Duodenal mucosa (tissue), 2 donors: Measurements from ENCODE around the gene OXTR.
A peak's percentile ranks its signal among the peaks of the same experiment; 100 is the strongest.

ENCODE experiments used
- H3K27ac ChIP-seq: one replicate; pipeline ENCODE4 v1.7.0; 2013; ENCODE audit warnings: low read depth, low read length
- H3K27me3 ChIP-seq, 2 donors: one replicate each; pipeline ENCODE4 v1.7.0; 2013; ENCODE audit warnings: low read length in 2 of 2, control low read depth in 1 of 2; ENCODE audit not compliant: insufficient read depth in 2 of 2, control insufficient read depth in 1 of 2
- H3K36me3 ChIP-seq, 2 donors: one replicate each; pipeline ENCODE4 v1.7.0; 2013; ENCODE audit warnings: low read length in 2 of 2, control low read depth in 1 of 2; ENCODE audit not compliant: insufficient read depth in 2 of 2, control insufficient read depth in 1 of 2
- H3K4me1 ChIP-seq, 2 donors: one replicate each; pipeline ENCODE4 v1.7.0; 2013; ENCODE audit warnings: low read length in 2 of 2, control low read depth in 1 of 2; ENCODE audit not compliant: insufficient read depth in 2 of 2, control insufficient read depth in 1 of 2
- H3K4me3 ChIP-seq, 2 donors: one replicate each; pipeline ENCODE4 v1.7.0; 2013; ENCODE audit warnings: low read length in 2 of 2, low read depth in 1 of 2
- H3K9ac ChIP-seq, 2 donors: one replicate each; pipeline ENCODE4 v1.7.0; 2013; ENCODE audit warnings: low read length in 2 of 2, low read depth in 1 of 2
- H3K9me3 ChIP-seq, 2 donors: one replicate each; pipeline ENCODE4 v1.7.0; 2013; ENCODE audit warnings: low read length in 2 of 2, control low read depth in 1 of 2; ENCODE audit not compliant: control insufficient read depth in 1 of 2

OXTR gene

DNA sequence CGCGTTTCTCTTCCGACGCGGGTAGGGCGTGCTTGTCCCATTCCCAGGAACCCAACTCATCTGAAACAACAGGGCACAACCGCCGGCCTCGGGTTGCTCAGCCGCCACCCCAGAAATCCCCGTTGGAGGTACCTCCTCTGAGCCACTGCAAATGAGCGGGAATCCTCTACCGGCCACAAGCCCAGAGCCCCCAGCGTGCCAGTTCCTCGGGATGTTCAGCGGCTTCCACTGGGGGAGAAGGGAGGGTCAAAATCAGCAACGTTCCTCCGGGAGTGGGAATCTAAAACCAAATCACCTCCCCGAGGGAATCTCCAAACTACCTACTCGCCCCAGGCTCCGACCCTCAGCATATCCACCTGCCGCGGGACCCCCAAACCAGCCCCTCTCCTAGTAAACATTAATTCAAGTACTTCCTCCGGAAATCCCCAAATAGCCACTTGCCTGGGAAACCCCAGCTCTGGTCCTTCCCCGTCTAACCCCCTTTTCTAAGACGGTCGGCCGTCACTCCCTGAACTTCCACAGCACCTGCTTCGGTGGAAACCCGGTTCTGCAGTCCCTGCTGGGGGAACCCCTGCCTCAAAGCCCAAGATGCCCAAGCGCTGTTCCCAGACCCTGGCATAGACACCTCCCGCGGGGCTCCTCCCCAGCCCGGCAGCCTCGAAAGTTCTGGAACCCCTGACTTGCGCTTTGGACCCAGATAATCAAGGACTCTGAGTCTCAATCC, 887 bp downstream of the OXTR start:
- peak overlapping the region; percentile 56 to 61 for H3K4me3 ChIP-seq
- H3K36me3 ChIP-seq: no peaks in the 10 kb centered on the region
- no peaks in the 10 kb centered on the region for H3K9me3 ChIP-seq
- peaks cover 31 to 42% of the 10 kb centered on the region in 2 donors for H3K27me3 ChIP-seq
- H3K9ac ChIP-seq: no peak overlapping the region
- peaks cover 7 to 21% of the 10 kb centered on the region in 2 donors for H3K4me1 ChIP-seq
- no peak overlapping the region for H3K27ac ChIP-seq

GRCh38 chr3:8767667-8768363, 1.6 kb downstream of the OXTR start:
- H3K9me3 ChIP-seq: no peaks in the 10 kb centered on the region
- peak overlapping the region; percentile 42 to 54 for H3K4me3 ChIP-seq
- H3K27me3 ChIP-seq: peaks cover 31 to 42% of the 10 kb centered on the region in 2 donors
- H3K36me3 ChIP-seq: no peaks in the 10 kb centered on the region
- peaks cover 7 to 21% of the 10 kb centered on the region in 2 donors for H3K4me1 ChIP-seq
- no peak overlapping the region for H3K9ac ChIP-seq
- no peak overlapping the region for H3K27ac ChIP-seq

- H3K4me3 ChIP-seq: peak overlapping the region; percentile 42 to 54
- no peak overlapping the region for H3K9ac ChIP-seq
- no peak overlapping the region for H3K27ac ChIP-seq
Observed at GRCh38 chr3:8767256-8767666, 2.2 kb downstream of the OXTR start.

GRCh38 chr3:8766148-8766547, 3.3 kb downstream of the OXTR start:
- Histone ChIP-seq H3K9me3 (no peaks in the 10 kb centered on the region), H3K27me3 (peaks cover 31 to 37% of the 10 kb centered on the region in 2 donors), H3K9ac (no peak overlapping the region), H3K36me3 (no peaks in the 10 kb centered on the region), H3K4me1 (peaks cover 7 to 21% of the 10 kb centered on the region in 2 donors), H3K4me3 (no peak overlapping the region), H3K27ac (no peak overlapping the region)

More at GRCh38 chr3:8767256-8767666, 2.2 kb downstream of the OXTR start:
- no peaks in the 10 kb centered on the region for H3K36me3 ChIP-seq
- H3K4me1 ChIP-seq: peaks cover 7 to 21% of the 10 kb centered on the region in 2 donors
- no peaks in the 10 kb centered on the region for H3K9me3 ChIP-seq
- peaks cover 31 to 42% of the 10 kb centered on the region in 2 donors for H3K27me3 ChIP-seq

GRCh38 chr3:8765528-8765927, 3.9 kb downstream of the OXTR start:
- Histone ChIP-seq H3K36me3 (no peaks in the 10 kb centered on the region), H3K4me3 (no peak overlapping the region), H3K4me1 (peaks cover 7 to 21% of the 10 kb centered on the region in 2 donors), H3K9ac (no peak overlapping the region), H3K9me3 (no peaks in the 10 kb centered on the region), H3K27me3 (peaks cover 29 to 35% of the 10 kb centered on the region in 2 donors), H3K27ac (no peak overlapping the region)

DNA sequence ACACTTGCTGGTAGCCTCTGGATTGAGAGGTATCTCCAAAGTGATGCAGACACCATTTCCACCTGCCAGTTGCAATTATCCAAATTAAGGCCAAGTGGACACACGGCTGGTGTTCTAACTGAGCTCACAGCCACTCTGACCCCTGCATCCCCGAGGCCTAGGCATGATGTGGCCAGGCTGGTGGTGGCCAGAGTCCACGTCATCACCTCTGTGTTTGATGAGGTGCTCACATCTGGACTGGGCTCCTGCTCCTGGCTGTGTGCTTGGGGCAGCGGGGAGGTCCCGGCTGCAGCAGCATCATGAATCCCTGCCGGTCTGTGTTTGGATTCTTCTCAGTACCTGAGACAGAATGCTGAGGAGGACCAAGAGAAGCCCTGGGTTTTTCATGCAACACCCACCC, 4.9 kb downstream of the OXTR start:
- Histone ChIP-seq H3K4me1 (peaks cover 7 to 19% of the 10 kb centered on the region in 2 donors), H3K9ac (no peak overlapping the region), H3K4me3 (no peak overlapping the region), H3K9me3 (no peaks in the 10 kb centered on the region), H3K27ac (no peak overlapping the region), H3K27me3 (peaks cover 24 to 26% of the 10 kb centered on the region in 2 donors), H3K36me3 (no peaks in the 10 kb centered on the region)

GRCh38 chr3:8762607-8763377, 6.6 kb downstream of the OXTR start:
- H3K27me3 ChIP-seq: peaks cover 11% of the 10 kb centered on the region in 2 donors
- H3K9ac ChIP-seq: no peak overlapping the region
- H3K27ac ChIP-seq: no peak overlapping the region
- no peak overlapping the region for H3K4me3 ChIP-seq
- H3K9me3 ChIP-seq: no peaks in the 10 kb centered on the region
- H3K36me3 ChIP-seq: no peaks in the 10 kb centered on the region
- peaks cover 0 to 5% of the 10 kb centered on the region in 2 donors for H3K4me1 ChIP-seq

- no peak overlapping the region for H3K9ac ChIP-seq
- H3K4me1 ChIP-seq: no peaks in the 10 kb centered on the region
- no peaks in the 10 kb centered on the region for H3K36me3 ChIP-seq
- no peak overlapping the region for H3K27ac ChIP-seq
- H3K4me3 ChIP-seq: no peak overlapping the region
- peaks cover 2% of the 10 kb centered on the region in 2 donors for H3K27me3 ChIP-seq
- H3K9me3 ChIP-seq: no peaks in the 10 kb centered on the region
Observed at GRCh38 chr3:8761866-8762265, 7.5 kb downstream of the OXTR start.

DNA sequence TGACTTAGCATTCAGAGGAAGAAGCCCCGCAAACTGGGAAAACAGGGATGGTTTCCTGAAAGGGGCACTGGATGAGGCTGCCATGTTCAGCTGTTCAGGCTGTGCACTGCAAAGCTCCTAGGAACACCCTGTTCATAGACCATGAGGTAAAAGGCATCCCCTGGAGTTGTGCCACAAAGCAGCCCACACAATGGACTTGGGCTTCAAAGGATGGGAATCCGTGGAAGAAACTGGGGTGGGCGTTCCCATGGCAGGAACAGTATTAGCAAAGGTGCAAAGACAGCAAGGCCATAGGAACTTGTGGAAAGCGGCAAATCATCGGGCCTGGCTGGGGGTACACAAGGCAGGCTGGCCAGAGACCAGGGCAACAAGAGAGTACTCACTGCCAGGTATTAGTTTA, 8.9 kb downstream of the OXTR start:
- H3K4me3 ChIP-seq: no peak overlapping the region
- no peaks in the 10 kb centered on the region for H3K36me3 ChIP-seq
- no peaks in the 10 kb centered on the region for H3K9me3 ChIP-seq
- no peak overlapping the region for H3K27ac ChIP-seq
- no peak overlapping the region for H3K9ac ChIP-seq
- no peaks in the 10 kb centered on the region for H3K27me3 ChIP-seq
- no peaks in the 10 kb centered on the region for H3K4me1 ChIP-seq

DNA sequence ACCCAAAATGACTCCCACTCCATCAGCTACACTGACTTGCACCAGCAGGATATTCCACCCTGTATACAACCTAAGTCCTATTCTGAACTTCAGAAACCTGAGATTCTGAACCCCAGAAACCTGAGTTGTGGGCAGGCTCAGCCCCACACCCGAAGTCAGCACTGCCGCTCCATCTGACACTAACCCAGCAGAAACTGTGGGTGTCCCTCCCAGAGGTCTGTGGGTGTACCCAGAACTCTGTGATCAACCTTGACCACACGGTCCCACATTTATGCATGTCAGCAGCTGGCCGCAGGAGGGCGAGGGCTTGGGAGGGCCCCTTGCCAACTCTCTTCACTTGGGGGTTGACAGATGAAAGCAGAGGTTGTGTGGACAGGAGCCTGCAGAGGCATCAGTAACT, 9.3 kb downstream of the OXTR start:
- no peak overlapping the region for H3K9ac ChIP-seq
- H3K4me1 ChIP-seq: no peaks in the 10 kb centered on the region
- H3K36me3 ChIP-seq: no peaks in the 10 kb centered on the region
- H3K4me3 ChIP-seq: no peak overlapping the region
- H3K27me3 ChIP-seq: no peaks in the 10 kb centered on the region
- H3K9me3 ChIP-seq: no peaks in the 10 kb centered on the region
- H3K27ac ChIP-seq: no peak overlapping the region
